Caco-2 (cell line): Measurements from ENCODE around the gene EFNA2. TPM values are rescaled to one million over a fixed set of nuclear protein-coding genes. Genes with fewer than 3 reads are reported as not detected.

Experiments
- BruUV-seq: library from RNA; stranded (reverse); fragments of 400-500 nt; replicated peaks from 2 replicates; lab custom pipeline; 2021; lab: Mats Ljungman, UMichigan
- CTCF ChIA-PET: fragments of 300-600 bp; sonication (Branson Sonifier 250); formaldehyde crosslinking; loops from one replicate; lab custom pipeline; 2022; ENCODE audit warnings: antibody characterized with exemption; lab: Charles Lee
- POLR2A ChIA-PET: fragments of 300-600 bp; sonication (Branson Sonifier 250); formaldehyde crosslinking; loops from one replicate; lab custom pipeline; 2022; ENCODE audit warnings: antibody characterized with exemption; lab: Charles Lee
- DNase-seq, 2 experiments: peaks; one replicate each; pipeline versions ENCODE4 v3.0.0 to v3.0.0-alpha.2; 2020 to 2022
- H3K27me3 ChIP-seq: replicated peaks from 2 replicates; pipeline ENCODE4 v1.6.0; 2011; ENCODE audit warnings: low read length; ENCODE audit not compliant: control insufficient read depth, insufficient read depth
- H3K36me3 ChIP-seq: 2 replicates; pipeline ENCODE4 v1.5.1; 2011; ENCODE audit warnings: low read length; ENCODE audit not compliant: control insufficient read depth, insufficient read depth
- H3K4me1 ChIP-seq: fragments of 250-450 bp; sonication (Bioruptor Pico); 2 replicates; pipeline ENCODE4 v1.5.1; 2020; ENCODE audit warnings: mild to moderate bottlenecking
- H3K4me3 ChIP-seq: 2 replicates; pipeline ENCODE4 v1.5.1; 2011; ENCODE audit warnings: low read depth, mild to moderate bottlenecking, control low read depth, low read length
- H3K9me3 ChIP-seq: fragments of 250-450 bp; sonication (Bioruptor Pico); 2 replicates; pipeline ENCODE4 v1.5.1; 2020; ENCODE audit warnings: mild to moderate bottlenecking, moderate library complexity
- H3K27ac Mint-ChIP-seq: one replicate; pipeline ENCODE4 v1.8.0; 2022; ENCODE audit warnings: mixed read lengths; ENCODE audit not compliant: unreplicated experiment
- H3K27me3 Mint-ChIP-seq: one replicate; pipeline ENCODE4 v1.8.0; 2022; ENCODE audit warnings: mixed read lengths; ENCODE audit not compliant: insufficient read depth, unreplicated experiment
- H3K36me3 Mint-ChIP-seq: one replicate; pipeline ENCODE4 v1.8.0; 2022; ENCODE audit warnings: mild to moderate bottlenecking, mixed read lengths; ENCODE audit not compliant: insufficient read depth, unreplicated experiment
- H3K4me1 Mint-ChIP-seq: one replicate; pipeline ENCODE4 v1.8.0; 2022; ENCODE audit warnings: low read depth, mixed read lengths; ENCODE audit not compliant: unreplicated experiment
- H3K4me3 Mint-ChIP-seq: one replicate; pipeline ENCODE4 v1.8.0; 2022; ENCODE audit warnings: mild to moderate bottlenecking, moderate library complexity, mixed read lengths; ENCODE audit not compliant: unreplicated experiment
- H3K9me3 Mint-ChIP-seq: one replicate; pipeline ENCODE4 v1.8.0; 2022; ENCODE audit warnings: mixed read lengths; ENCODE audit not compliant: unreplicated experiment
- CTCF ChIP-seq, 2 experiments: fragments of 200-600 bp in 1 of 2; IDR thresholded peaks; 1 replicate in 1 of 2; 2 replicates in 1 of 2; pipeline versions ENCODE4 v1.5.1 to v1.8.0; 2011 to 2022; ENCODE audit warnings: antibody characterized with exemption in 1 of 2, control low read depth in 1 of 2, inconsistent platforms in 1 of 2, low read depth in 1 of 2, low read length in 1 of 2, mild to moderate bottlenecking in 1 of 2, moderate library complexity in 1 of 2; ENCODE audit not compliant: insufficient read depth in 1 of 2, severe bottlenecking in 1 of 2, unreplicated experiment in 1 of 2
- intact Hi-C: fragments of 100-400 bp; cut with micrococcal nuclease; formaldehyde crosslinking; loops from one replicate; pipeline ENCODE4 v1.10.0; 2022; ENCODE audit not compliant: unreplicated experiment
- total RNA-seq: library from RNA; stranded (reverse); gene quantifications from 2 replicates; pipeline ENCODE4 v1.2.3, GENCODE V29; 2022

The EFNA2 gene
- total RNA-seq, 1 experiment from 2014 or later: 18.6 TPM

- Histone ChIP-seq H3K4me1 (no peaks in the 10 kb centered on the region), H3K27me3 (no peaks in the 10 kb centered on the region), H3K9me3 (no peaks in the 10 kb centered on the region), H3K36me3 (no peaks in the 10 kb centered on the region), H3K4me3 (no peak overlapping the region)
- intact Hi-C loops: no loop called here
- ChIA-PET CTCF (no interaction called here), POLR2A (no interaction called here)
- no peak for TF ChIP-seq CTCF (IDR thresholded peaks at IDR 0.05; ENCODE audit: insufficient read depth in 1 of 2, low read depth in 1 of 2, low read length in 1 of 2, severe bottlenecking in 1 of 2, unreplicated experiment in 1 of 2)
- Mint-ChIP-seq H3K4me3 (no peak overlapping the region), H3K36me3 (peaks cover 5% of the 10 kb centered on the region), H3K4me1 (no peaks in the 10 kb centered on the region), H3K27me3 (no peaks in the 10 kb centered on the region), H3K27ac (no peak overlapping the region), H3K9me3 (no peaks in the 10 kb centered on the region)
- no TSS peak for BruUV-seq
- no peak for DNase-seq
These were observed 63.5 kb downstream of the EFNA2 start for GRCh38 chr19:1349211-1349610.

GRCh38 chr19:1350867-1351266, 65.2 kb downstream of the EFNA2 start:
- TF ChIP-seq CTCF (IDR thresholded peaks at IDR 0.05; ENCODE audit: insufficient read depth in 1 of 2, low read depth in 1 of 2, low read length in 1 of 2, severe bottlenecking in 1 of 2, unreplicated experiment in 1 of 2): no peak
- Mint-ChIP-seq H3K27ac (no peak overlapping the region), H3K9me3 (no peaks in the 10 kb centered on the region), H3K4me3 (no peak overlapping the region), H3K27me3 (no peaks in the 10 kb centered on the region), H3K4me1 (peaks cover 2% of the 10 kb centered on the region), H3K36me3 (peaks cover 18% of the 10 kb centered on the region)
- intact Hi-C loops: no loop called here
- ChIA-PET CTCF (no interaction called here), POLR2A (no interaction called here)
- no TSS peak for BruUV-seq
- Histone ChIP-seq H3K36me3 (no peaks in the 10 kb centered on the region), H3K9me3 (no peaks in the 10 kb centered on the region), H3K4me1 (no peaks in the 10 kb centered on the region), H3K27me3 (no peaks in the 10 kb centered on the region), H3K4me3 (no peak overlapping the region)
- no peak for DNase-seq

Other genes starting within 250 kb of the EFNA2 start
- gene ABCA7, start 245.8 kb upstream of the EFNA2 start, total RNA-seq: 43.5 and 45.9 TPM in 2 replicates
- gene ARHGAP45, start 218.7 kb upstream of the EFNA2 start, total RNA-seq: 38.6 and 43.3 TPM in 2 replicates
- 264 and 272 TPM in 2 replicates for gene POLR2E, start 190.5 kb upstream of the EFNA2 start, total RNA-seq
- gene GPX4, start 181.9 kb upstream of the EFNA2 start, total RNA-seq: 500 and 546 TPM in 2 replicates
- 37.3 and 41.2 TPM in 2 replicates for gene SBNO2, start 111.6 kb upstream of the EFNA2 start, total RNA-seq
- gene STK11, start 80.1 kb upstream of the EFNA2 start, total RNA-seq: 56.7 and 58.1 TPM in 2 replicates
- 7.3 and 9.7 TPM in 2 replicates for gene CBARP, start 47.9 kb upstream of the EFNA2 start, total RNA-seq
- 126 and 140 TPM in 2 replicates for gene ATP5F1D, start 44.1 kb upstream of the EFNA2 start, total RNA-seq
- gene MIDN, start 37.3 kb upstream of the EFNA2 start, total RNA-seq: 125 and 128 TPM in 2 replicates
- 289 and 331 TPM in 2 replicates for gene CIRBP, start 16.5 kb upstream of the EFNA2 start, total RNA-seq
- gene FAM174C, start 10.3 kb upstream of the EFNA2 start, total RNA-seq: 51.0 and 56.3 TPM in 2 replicates
- 111 and 114 TPM in 2 replicates for gene NDUFS7, start 98.0 kb downstream of the EFNA2 start, total RNA-seq
- 67.3 and 75.7 TPM in 2 replicates for gene GAMT, start 115.7 kb downstream of the EFNA2 start, total RNA-seq
- 165 and 180 TPM in 2 replicates for gene DAZAP1, start 121.7 kb downstream of the EFNA2 start, total RNA-seq
- gene RPS15, start 152.5 kb downstream of the EFNA2 start, total RNA-seq: 1,192 and 1,341 TPM in 2 replicates
- gene APC2, start 164.2 kb downstream of the EFNA2 start, total RNA-seq: 9.5 and 11.3 TPM in 2 replicates
- 41.9 and 45.4 TPM in 2 replicates for gene C19orf25, start 193.3 kb downstream of the EFNA2 start, total RNA-seq
- 6.4 and 9.8 TPM in 2 replicates for gene PCSK4, start 204.5 kb downstream of the EFNA2 start, total RNA-seq
- 50.2 and 61.5 TPM in 2 replicates for gene REEP6, start 205.3 kb downstream of the EFNA2 start, total RNA-seq
- gene ADAMTSL5, start 227.1 kb downstream of the EFNA2 start, total RNA-seq: 23.9 and 26.2 TPM in 2 replicates
- gene PLK5, start 238.2 kb downstream of the EFNA2 start, total RNA-seq: 0.19 TPM in 1 of 2 replicates, not detected in the other